Stimulated activated effector memory CD8-positive, alpha-beta T cell treated with anti-CD3 and anti-CD28 coated beads, Interleukin-12 subunit alpha, Interleukin-12 subunit beta, amount 100 ng/mL, for 72 hours (primary cell): ENCODE measurements around the gene IKZF3.
A peak's percentile ranks its signal among the peaks of the same experiment; 100 is the strongest.
"Not testable (repeated sequence)": the region's sequence is repeated elsewhere in the genome, so short reads cannot be mapped to it uniquely, and the experiment has no call there.

Experiments used
- ATAC-seq: fragments of 150-1000 bp; cut with Tn5 transposase; 2 replicates; pipeline ENCODE4 v1.10.0; 2021
- DNase-seq, 2 donors: peaks; one replicate each; pipeline ENCODE4 v3.0.0; 2021 to 2022; ENCODE audit warnings: low spot score in 2 of 2
- H3K27ac Mint-ChIP-seq: one replicate; pipeline ENCODE4 v1.8.0; 2022; ENCODE audit warnings: mild to moderate bottlenecking, mixed read lengths
- H3K36me3 Mint-ChIP-seq: one replicate; pipeline ENCODE4 v1.8.0; 2022; ENCODE audit warnings: mild to moderate bottlenecking, mixed read lengths
- H3K4me1 Mint-ChIP-seq: one replicate; pipeline ENCODE4 v1.8.0; 2022; ENCODE audit warnings: mixed read lengths
- H3K4me3 Mint-ChIP-seq: one replicate; pipeline ENCODE4 v1.8.0; 2022; ENCODE audit warnings: mild to moderate bottlenecking, mixed read lengths
- H3K9me3 Mint-ChIP-seq: one replicate; pipeline ENCODE4 v1.8.0; 2022; ENCODE audit warnings: mixed read lengths

The IKZF3 gene

DNA sequence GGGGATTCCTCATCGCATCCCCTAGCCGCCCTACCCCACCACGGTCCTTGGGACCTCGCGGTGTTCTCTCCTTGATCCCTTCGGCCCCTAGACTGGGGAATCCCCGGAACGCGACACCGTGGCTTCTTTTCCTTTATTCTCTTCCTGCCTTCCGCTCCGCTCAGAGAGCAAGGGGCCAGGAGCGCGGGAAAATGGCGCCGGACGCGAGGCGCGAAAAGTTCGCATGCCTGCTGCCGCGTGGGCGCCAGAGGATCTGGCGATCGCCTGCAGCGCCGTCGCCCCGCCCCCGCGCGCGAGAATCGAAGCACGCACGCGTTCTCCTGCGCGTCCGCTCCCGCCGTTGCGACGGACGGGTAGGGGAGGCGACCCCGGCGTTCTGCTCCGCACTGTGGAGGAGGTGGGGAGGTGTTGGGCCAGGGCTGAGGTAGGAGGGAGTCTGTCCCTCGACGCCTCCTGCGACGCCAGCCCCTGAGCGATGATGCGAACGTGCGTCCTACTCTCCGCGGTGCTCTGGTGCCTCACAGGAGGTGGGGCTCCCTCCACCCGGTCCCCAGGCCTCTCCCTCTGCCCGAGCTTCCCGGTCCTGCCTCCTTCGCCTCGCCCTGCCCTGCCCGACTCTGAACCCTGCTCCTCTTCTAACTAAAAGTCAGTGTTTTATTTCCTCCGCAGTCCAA lies 3.9 kb upstream of the IKZF3 start, which contains the start of gene ZPBP2:
Gene ZPBP2 (plus strand): TSS at position 323 of the 674 bp plus-strand sequence. CDS start 153 bp downstream, at position 476.
- Mint-ChIP-seq H3K36me3 (peaks cover 12% of the 10 kb centered on the region), H3K9me3 (no peaks in the 10 kb centered on the region), H3K4me3 (peak within 1 kb of the TSS; percentile 91), H3K27ac (peak within 1 kb of the TSS; percentile 99), H3K4me1 (peaks cover 47% of the 10 kb centered on the region)
- peak in 1 of 2 donors; percentile 89 for DNase-seq
- ATAC-seq = no peak

DNA sequence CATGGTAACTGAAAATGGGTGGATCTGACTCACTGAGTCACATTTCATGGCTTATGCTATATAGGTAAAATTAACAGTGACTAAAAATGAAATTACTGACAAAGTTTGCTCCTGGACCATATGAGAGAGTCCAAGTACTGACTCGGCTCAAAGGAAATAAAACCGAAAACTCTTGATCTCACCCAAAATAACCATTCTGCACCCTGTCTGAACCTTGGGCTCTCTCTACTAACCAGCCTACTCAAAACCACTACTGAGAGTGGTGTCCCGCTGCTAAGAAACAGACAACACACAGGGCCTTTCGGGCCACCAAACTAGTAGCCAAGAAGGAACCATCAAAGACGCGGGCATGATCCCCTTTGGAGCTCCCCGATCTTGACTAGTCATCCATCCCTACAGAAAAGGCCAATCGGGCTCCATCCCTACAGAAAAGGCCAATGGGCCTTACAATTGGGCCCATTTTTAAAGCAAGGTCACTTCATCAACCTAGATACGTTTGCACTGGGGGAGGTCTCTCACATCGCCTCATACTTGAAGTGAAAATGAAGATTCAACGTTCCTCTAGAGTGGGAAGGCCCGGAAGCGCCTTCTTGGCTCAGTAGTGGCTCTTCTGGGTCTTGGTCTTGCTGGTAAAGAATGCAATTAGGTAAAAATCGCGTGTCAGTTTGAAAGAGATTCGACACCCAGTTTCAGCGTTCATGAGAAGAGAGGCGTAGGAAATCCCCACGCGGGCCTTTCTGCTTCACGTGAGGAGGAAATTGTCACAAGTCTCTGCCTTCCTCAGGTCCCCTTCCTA lies 3.2 kb upstream of the IKZF3 start:
- ATAC-seq (peak; percentile 89), DNase-seq (peak; percentile 54 to 90)
- H3K9me3 Mint-ChIP-seq = no peaks in the 10 kb centered on the region
- H3K4me1 Mint-ChIP-seq = peaks cover 47% of the 10 kb centered on the region
- peak overlapping the region; percentile 99 for H3K27ac Mint-ChIP-seq
- H3K36me3 Mint-ChIP-seq = peaks cover 17% of the 10 kb centered on the region
- H3K4me3 Mint-ChIP-seq = peak overlapping the region; percentile 91

DNA sequence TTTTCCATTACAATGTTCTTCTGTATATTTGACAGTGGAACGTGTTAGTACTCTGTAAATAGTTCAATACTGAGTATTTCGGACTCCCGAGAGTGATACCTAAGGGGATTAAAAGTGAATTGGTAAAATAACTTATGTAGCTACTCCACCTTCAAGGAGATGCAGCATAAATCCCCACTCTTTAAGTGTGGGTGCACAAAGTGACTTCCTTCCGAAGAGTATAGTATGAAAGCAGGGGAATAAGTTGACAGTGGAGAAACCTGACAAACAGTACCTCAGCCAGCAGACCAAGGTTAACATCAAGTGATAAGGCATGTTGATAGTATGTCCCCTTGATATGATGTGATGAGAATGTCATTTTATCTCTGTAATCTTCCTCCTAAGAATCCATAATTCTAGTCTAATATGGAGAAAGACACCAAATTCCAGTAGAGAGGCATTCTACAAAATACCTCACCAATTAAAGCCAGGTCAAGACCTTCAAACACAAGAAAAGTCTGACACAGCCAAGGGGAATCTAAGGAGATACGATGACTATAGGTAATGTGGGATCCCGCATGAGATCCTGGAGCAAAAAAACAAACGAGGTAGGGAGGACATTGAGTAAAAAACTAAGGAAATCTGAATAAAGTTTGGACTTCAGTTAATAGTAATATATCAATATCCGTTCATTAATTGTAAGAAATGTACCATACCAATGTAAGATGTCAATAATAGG lies 2.1 kb upstream of the IKZF3 start:
- no peak for ATAC-seq
- Mint-ChIP-seq H3K4me1 (peaks cover 47% of the 10 kb centered on the region), H3K36me3 (peaks cover 28% of the 10 kb centered on the region), H3K9me3 (no peaks in the 10 kb centered on the region), H3K4me3 (peak overlapping the region; percentile 91), H3K27ac (peak overlapping the region; percentile 99)
- no peak for DNase-seq

DNA sequence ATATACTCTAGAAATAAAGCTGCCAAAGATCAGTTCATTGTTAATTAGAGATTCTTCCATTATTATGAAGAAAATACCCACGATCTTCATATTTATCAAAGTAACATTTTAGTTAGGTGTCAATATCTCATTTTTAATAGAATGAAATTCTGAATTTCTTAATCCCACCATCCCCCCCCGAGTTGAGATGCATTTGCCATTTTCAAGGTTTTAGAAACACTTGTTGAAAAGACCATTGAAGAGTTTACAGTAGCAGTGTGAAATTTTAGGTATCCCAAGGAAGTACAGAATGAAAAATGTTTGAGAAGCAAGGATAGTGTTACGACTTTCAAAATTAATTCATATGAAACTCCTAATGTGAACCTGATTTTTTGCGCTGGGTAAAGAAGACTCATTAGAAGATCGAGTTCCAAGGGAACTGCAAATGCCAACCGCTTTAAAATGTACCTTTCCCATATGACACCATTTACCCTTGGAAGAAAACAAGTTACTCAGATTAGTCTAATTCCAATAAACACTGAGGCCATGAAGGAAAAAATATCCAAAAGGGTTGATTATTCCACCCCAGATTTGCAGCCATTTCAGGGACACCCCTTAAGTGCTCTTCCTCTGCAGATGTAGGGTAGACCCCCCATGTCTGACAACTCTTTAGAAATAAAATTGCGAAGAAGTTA lies 731 bp downstream of the IKZF3 start:
- Mint-ChIP-seq H3K36me3 (peaks cover 52% of the 10 kb centered on the region), H3K4me1 (peaks cover 46% of the 10 kb centered on the region), H3K9me3 (no peaks in the 10 kb centered on the region), H3K4me3 (peak overlapping the region; percentile 91), H3K27ac (peak overlapping the region; percentile 99)
- ATAC-seq (no peak), DNase-seq (no peak)

DNA sequence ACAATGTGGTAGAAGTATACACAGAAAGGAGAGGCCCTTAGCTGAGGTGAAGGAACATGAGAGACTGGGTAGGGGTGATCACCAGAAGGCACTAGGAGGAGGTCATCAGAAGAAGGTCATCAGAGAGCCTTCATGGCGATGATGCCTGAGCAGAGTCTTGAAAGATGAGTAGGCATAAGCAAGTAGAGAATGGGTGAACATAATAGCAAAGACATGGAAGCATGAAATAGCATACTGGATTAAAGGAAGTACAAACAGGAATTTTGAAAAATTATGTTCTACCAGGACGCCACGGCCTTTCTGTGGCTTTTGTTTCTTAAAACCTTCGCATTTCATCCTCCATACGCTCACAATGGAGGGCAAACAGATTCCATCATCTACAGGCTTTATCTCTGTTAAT lies 2.9 kb downstream of the IKZF3 start:
- Mint-ChIP-seq H3K4me1 (peaks cover 28% of the 10 kb centered on the region), H3K4me3 (peak overlapping the region; percentile 91), H3K27ac (peak overlapping the region; percentile 99), H3K9me3 (no peaks in the 10 kb centered on the region), H3K36me3 (peaks cover 70% of the 10 kb centered on the region)
- ATAC-seq (peak; percentile 33), DNase-seq (no peak)

DNA sequence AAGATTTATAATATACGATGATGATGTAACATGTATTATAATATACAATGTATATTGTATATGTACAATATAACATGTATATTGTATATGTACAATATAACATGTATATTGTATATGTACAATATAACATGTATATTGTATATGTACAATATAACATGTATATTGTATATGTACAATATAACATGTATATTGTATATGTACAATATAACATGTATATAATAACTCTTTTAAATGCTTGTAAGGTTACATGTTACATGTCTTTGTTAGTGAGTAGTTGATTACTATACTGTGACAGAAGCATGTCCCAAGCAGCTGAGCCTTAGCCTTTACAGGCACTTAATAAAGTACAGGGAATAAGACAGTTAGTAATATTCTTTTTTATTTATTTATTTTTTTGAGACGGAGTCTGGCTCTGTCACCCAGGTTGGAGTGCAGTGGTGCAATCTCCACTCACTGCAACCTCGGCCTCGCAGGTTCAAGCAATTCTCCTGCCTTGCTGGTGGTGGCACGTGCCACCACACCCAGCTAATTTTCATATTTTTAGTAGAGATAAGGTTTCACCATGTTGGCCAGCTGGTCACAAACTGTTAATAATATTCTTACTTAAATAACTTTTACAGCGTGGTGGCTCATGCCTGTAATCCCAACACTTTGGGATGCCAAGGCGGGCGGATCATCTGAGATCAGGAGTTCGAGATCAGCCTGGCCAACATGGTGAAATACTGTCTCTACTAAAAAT lies 8.0 kb downstream of the IKZF3 start:
- not testable (repeated sequence) for H3K9me3 Mint-ChIP-seq

DNA sequence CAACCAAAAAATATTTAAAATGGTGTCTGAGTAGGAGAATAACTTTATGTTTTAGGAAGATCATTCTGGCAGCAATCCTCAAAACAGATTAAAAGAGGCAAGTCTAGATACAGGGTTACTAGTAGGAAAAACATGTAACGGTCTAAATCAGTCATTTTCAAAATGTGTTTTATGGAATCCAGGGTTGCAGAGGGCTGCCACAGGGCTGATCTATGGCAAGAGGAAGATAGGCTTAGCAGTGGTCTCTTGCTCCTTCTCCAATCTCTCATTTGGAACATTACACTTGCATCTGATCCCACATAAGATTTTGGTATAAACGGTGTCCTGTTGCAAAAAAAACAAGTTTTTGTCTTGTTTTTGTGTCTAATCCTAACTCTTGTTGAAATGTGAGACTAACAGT lies 9.2 kb downstream of the IKZF3 start:
- peaks cover 39% of the 10 kb centered on the region for H3K4me1 Mint-ChIP-seq
- DNase-seq (no peak), ATAC-seq (no peak)
- peak overlapping the region; percentile 13 for H3K27ac Mint-ChIP-seq
- H3K4me3 Mint-ChIP-seq = peak overlapping the region; percentile 6
- peaks cover 66% of the 10 kb centered on the region for H3K36me3 Mint-ChIP-seq
- H3K9me3 Mint-ChIP-seq = no peaks in the 10 kb centered on the region

More for the DNA sequence above, 8.0 kb downstream of the IKZF3 start:
- H3K4me1 Mint-ChIP-seq = peaks cover 39% of the 10 kb centered on the region
- ATAC-seq, DNase-seq, H3K27ac Mint-ChIP-seq, H3K4me3 Mint-ChIP-seq: not testable (repeated sequence)
- H3K36me3 Mint-ChIP-seq = peaks cover 73% of the 10 kb centered on the region

DNA sequence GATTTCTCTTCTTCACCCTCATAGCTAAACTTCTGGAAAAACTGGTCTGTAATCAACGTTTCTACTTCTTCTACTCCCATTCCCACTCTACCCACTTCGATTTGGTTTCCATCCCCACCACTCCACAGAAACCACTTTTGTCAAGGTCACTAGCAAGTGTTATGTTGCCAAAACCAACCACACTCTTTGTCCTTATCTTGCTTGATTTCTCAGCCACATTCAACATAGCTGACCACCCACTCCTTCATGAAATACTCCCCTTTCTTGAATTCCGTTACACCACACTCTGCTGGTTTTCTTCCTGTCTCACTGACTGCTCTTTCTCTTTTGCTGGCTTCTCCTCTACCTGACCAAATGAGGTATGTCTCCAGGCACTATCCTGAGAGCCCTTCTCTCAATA lies 11.9 kb downstream of the IKZF3 start:
- peak overlapping the region; percentile 52 for H3K27ac Mint-ChIP-seq
- peaks cover 55% of the 10 kb centered on the region for H3K4me1 Mint-ChIP-seq
- DNase-seq = no peak
- no peaks in the 10 kb centered on the region for H3K9me3 Mint-ChIP-seq
- H3K4me3 Mint-ChIP-seq = peak overlapping the region; percentile 47
- peaks cover 67% of the 10 kb centered on the region for H3K36me3 Mint-ChIP-seq
- peak; percentile 80 for ATAC-seq

DNA sequence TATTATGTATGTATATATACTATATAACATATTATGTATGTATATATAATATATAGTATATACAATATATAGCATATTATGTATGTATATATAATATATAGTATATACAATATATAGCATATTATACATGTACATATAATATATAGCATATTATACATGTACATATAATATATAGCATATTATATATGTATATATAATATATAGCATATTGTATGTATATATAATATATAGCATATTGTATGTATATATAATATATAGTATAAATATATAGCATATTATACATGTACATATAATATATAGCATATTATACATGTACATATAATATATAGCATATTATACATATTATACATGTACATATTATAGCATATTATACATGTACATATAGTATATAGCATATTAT lies 13.9 kb downstream of the IKZF3 start:
- H3K9me3 Mint-ChIP-seq, H3K4me3 Mint-ChIP-seq, ATAC-seq, DNase-seq, H3K27ac Mint-ChIP-seq: not testable (repeated sequence)
- Mint-ChIP-seq H3K4me1 (peaks cover 67% of the 10 kb centered on the region), H3K36me3 (peaks cover 77% of the 10 kb centered on the region)

DNA sequence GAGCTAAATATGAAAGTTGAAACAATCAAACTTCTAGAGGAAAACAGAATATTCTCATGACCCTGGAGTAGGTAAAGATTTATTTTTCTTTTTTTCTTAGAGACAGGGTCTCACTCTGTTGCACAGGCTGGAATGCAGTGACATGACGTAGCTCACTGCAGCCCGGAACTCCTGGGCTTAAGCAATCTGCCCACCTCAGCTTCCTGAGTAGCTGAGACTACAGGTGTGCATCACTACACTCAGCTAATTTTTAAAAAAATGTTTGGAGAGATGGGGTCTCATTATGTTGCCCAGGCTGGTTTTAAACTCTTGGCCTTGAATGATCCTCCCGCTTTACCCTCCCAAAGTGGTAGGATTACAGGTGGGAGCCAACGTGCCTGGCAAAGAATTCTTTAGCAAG lies 15.5 kb downstream of the IKZF3 start:
- Mint-ChIP-seq H3K36me3 (peaks cover 77% of the 10 kb centered on the region), H3K9me3 (no peaks in the 10 kb centered on the region), H3K4me1 (peaks cover 68% of the 10 kb centered on the region), H3K27ac (peak overlapping the region; percentile 32), H3K4me3 (peak overlapping the region; percentile 34)
- ATAC-seq = no peak
- no peak for DNase-seq

DNA sequence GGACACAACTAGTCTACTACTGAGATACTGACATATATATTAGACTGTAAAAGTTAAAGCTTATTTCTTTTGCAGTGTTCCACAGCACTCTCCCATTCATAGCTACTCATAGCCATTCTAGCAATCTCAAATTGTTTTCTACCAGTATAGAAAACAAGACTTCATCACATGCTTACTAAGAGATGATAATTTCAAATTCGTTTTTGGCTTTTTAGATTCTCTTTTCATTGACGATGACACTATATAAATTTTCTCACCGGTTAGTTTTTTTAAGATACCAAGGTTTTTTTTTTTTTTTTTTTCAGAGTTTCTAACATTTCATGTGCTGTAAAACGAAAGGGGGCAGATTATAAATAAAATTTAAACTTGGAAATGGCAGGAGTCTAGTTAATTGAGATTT lies 17.9 kb downstream of the IKZF3 start:
- H3K4me3 Mint-ChIP-seq = peak overlapping the region; percentile 39

DNA sequence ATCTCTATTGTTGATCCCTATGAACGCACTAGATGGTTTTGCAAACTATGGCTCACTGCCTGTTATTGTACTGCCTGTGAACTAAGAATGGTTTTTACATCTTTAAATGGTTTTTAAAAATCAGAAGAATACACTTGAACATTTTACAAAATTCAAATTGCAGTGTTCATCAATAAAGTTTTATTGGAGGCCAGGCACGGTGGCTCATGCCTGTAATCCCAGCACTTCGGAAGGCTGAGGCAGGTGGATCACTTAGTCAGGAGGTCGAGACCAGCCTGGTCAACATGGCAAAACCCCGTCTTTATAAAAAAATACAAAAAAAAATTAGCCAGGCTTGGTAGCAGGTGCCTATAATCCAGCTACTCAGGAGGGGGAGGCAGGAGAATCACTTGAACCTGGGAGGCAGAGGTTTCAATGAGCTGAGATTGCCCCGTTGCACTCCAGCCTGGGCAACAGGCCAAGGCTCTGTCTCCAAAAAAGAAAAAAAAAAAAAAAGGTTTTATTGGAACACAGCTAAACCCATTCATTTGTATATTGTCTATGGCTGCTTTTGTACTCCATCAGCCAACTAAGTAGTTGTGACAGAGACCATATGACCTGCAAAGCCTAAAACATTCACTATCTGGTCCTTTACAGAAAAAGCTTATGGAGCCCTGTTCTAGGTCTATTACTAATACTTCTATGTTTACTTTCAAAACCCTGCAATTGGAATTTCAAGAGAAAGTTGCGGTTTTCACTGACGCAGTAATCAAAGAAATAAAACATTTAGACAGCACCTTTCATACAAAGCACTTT lies 18.9 kb downstream of the IKZF3 start:
- DNase-seq (no peak), ATAC-seq (no peak)
- H3K9me3 Mint-ChIP-seq = no peaks in the 10 kb centered on the region
- no peak overlapping the region for H3K4me3 Mint-ChIP-seq
- peaks cover 95% of the 10 kb centered on the region for H3K36me3 Mint-ChIP-seq
- H3K4me1 Mint-ChIP-seq = peaks cover 80% of the 10 kb centered on the region
- peak overlapping the region; percentile 51 for H3K27ac Mint-ChIP-seq

More for the DNA sequence above, 17.9 kb downstream of the IKZF3 start:
- Mint-ChIP-seq H3K4me1 (peaks cover 72% of the 10 kb centered on the region), H3K9me3 (no peaks in the 10 kb centered on the region), H3K27ac (peak overlapping the region; percentile 51), H3K36me3 (peaks cover 89% of the 10 kb centered on the region)
- no peak for ATAC-seq
- DNase-seq = no peak

DNA sequence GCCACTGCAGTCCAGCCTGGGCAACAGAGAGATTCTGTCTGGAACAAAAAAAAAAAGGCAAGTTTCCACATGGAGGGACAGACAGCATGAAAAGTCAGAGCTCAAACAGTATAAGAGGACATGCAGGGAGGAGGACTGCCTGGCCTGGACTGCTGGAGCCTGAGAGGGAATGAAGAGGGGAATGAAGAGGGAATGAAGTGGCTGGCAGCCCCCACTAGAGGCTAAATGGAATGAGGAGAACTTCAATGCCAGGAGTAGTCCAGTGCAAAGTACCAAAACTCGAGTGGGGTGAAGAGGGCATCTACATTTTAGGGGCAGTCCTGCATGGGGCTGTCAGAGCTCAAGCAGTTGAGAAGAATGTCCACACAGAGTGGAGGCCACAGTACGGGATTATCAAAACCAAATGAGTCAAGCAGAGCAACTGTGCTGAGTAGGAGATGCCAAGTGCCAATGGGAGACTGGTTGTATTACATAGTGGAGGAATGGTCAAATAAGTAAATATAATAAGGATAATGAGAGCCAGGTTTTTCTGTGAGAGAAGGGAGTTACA lies 22.9 kb downstream of the IKZF3 start:
- H3K4me1 Mint-ChIP-seq = peaks cover 70% of the 10 kb centered on the region
- no peak overlapping the region for H3K4me3 Mint-ChIP-seq
- no peak for ATAC-seq
- DNase-seq = no peak
- H3K27ac Mint-ChIP-seq = peak overlapping the region; percentile 38
- peaks cover 11% of the 10 kb centered on the region for H3K9me3 Mint-ChIP-seq
- peaks cover 88% of the 10 kb centered on the region for H3K36me3 Mint-ChIP-seq
